Stimulated activated memory B cell treated with anti-CD40 and anti-IgM and Interleukin-4, amounts not matched to agents 10 μg/mL and 1 μg/mL and 100 μg/mL, for 72 hours (primary cell): Measurements from ENCODE around the gene ERCC6L.
"Not testable (repeated sequence)": the region's sequence is repeated elsewhere in the genome, so short reads cannot be mapped to it uniquely, and the experiment has no call there.

Experiments used
- ATAC-seq: fragments of 150-1000 bp; cut with Tn5 transposase; 2 replicates; pipeline ENCODE4 v1.10.0; 2021
- H3K27ac Mint-ChIP-seq: one replicate; pipeline ENCODE4 v1.8.0; 2022; ENCODE audit warnings: mild to moderate bottlenecking, mixed read lengths
- H3K27me3 Mint-ChIP-seq: one replicate; pipeline ENCODE4 v1.8.0; 2022; ENCODE audit warnings: mixed read lengths
- H3K36me3 Mint-ChIP-seq: one replicate; pipeline ENCODE4 v1.8.0; 2022; ENCODE audit warnings: mixed read lengths
- H3K4me1 Mint-ChIP-seq: one replicate; pipeline ENCODE4 v1.8.0; 2022; ENCODE audit warnings: mixed read lengths
- H3K4me3 Mint-ChIP-seq: one replicate; pipeline ENCODE4 v1.8.0; 2022; ENCODE audit warnings: mild to moderate bottlenecking, moderate library complexity, mixed read lengths
- H3K9me3 Mint-ChIP-seq: one replicate; pipeline ENCODE4 v1.8.0; 2022; ENCODE audit warnings: mixed read lengths

ERCC6L gene

DNA sequence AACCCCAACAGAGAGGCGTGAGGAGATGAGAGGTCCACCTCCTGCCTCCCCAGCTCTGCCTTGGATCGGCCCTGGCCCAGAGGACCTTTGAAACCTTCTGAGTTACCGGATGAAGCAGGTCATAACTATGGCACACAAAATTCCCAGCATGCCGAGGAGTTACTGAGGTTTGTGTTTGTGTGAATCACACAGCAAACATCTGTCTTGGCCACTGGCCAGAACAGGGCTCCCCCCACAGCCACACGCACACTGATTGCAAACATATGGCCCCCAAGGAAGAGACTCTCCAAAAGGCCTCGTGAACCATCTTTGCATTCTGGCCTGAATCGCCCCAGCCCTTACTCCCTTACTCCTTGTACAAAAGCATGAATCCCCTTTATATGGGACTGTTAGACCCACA lies 19.3 kb upstream of the ERCC6L start:
- peaks cover under 1% of the 10 kb centered on the region for H3K36me3 Mint-ChIP-seq
- no peaks in the 10 kb centered on the region for H3K9me3 Mint-ChIP-seq
- peaks cover 4% of the 10 kb centered on the region for H3K4me1 Mint-ChIP-seq
- no peak for ATAC-seq
- no peak overlapping the region for H3K27ac Mint-ChIP-seq
- H3K4me3 Mint-ChIP-seq = no peak overlapping the region
- H3K27me3 Mint-ChIP-seq = peaks cover 21% of the 10 kb centered on the region

DNA sequence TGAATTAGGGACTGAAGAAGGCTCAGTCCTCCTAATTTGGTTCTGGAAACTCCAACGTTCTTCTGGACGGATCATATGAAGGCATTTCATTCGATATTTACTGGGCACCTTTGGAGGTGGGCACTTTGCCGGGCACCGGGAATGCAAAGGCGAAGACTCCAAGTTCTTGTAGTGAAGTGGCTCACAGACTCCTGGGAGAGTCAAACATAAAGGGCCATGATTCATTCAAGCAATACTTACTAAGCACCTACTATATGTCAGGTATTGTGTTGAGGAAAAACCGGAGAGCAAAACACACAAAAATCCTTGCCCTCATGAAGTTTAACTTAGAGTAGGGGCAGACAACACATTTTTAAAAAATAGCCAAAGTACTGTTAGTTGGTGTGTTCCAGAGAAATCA lies 17.0 kb upstream of the ERCC6L start:
- H3K4me3 Mint-ChIP-seq = no peak overlapping the region
- ATAC-seq = no peak
- H3K36me3 Mint-ChIP-seq = peaks cover 5% of the 10 kb centered on the region
- H3K27ac Mint-ChIP-seq = no peak overlapping the region
- no peaks in the 10 kb centered on the region for H3K9me3 Mint-ChIP-seq
- peaks cover 27% of the 10 kb centered on the region for H3K27me3 Mint-ChIP-seq
- peaks cover 4% of the 10 kb centered on the region for H3K4me1 Mint-ChIP-seq

DNA sequence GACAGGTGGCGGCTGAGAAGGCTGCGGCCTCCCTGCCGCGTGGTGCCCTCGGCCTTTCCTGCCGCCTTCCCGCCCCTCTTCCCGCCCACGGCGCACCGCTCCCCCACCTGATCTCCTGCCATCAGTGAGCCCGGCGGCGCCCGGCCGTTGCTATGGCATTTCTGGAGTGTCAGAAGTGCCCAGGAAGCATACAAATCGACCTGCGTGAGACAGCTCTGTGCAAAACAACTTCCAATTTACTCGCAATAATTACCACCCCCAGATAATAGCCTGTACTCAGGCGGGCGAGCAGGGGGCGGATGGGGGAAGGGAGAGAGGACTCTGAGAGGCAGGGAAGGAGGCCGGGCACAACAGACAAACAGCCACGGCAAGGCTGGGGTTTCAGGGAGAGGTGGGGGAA lies 16.6 kb upstream of the ERCC6L start:
- peaks cover 27% of the 10 kb centered on the region for H3K27me3 Mint-ChIP-seq
- H3K27ac Mint-ChIP-seq = no peak overlapping the region
- H3K36me3 Mint-ChIP-seq = peaks cover 5% of the 10 kb centered on the region
- no peak for ATAC-seq
- H3K4me1 Mint-ChIP-seq = peaks cover 4% of the 10 kb centered on the region
- no peaks in the 10 kb centered on the region for H3K9me3 Mint-ChIP-seq
- no peak overlapping the region for H3K4me3 Mint-ChIP-seq

DNA sequence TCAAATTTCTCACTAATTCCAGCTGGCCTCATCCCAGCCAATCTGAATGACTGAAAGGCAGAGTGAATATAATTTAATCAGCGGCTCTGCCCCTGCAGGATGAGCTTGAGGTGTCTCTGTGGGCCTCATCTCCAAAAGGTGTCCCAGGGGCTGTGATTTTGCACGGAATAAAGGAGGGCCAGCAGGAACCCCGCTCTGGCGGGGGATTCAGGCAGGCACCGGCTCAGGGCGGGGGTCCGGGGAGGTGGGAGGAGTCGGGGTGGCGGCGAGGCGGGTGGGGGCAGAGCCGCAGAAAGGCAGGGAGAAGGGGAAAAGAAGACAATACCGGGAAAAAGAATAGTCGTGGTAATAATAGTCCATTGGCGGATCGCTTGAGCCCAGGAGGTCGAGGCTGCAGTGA lies 16.0 kb upstream of the ERCC6L start:
- peaks cover 27% of the 10 kb centered on the region for H3K27me3 Mint-ChIP-seq
- peaks cover 5% of the 10 kb centered on the region for H3K36me3 Mint-ChIP-seq
- no peak overlapping the region for H3K27ac Mint-ChIP-seq
- peaks cover 4% of the 10 kb centered on the region for H3K4me1 Mint-ChIP-seq
- no peak for ATAC-seq
- no peaks in the 10 kb centered on the region for H3K9me3 Mint-ChIP-seq
- H3K4me3 Mint-ChIP-seq = no peak overlapping the region

DNA sequence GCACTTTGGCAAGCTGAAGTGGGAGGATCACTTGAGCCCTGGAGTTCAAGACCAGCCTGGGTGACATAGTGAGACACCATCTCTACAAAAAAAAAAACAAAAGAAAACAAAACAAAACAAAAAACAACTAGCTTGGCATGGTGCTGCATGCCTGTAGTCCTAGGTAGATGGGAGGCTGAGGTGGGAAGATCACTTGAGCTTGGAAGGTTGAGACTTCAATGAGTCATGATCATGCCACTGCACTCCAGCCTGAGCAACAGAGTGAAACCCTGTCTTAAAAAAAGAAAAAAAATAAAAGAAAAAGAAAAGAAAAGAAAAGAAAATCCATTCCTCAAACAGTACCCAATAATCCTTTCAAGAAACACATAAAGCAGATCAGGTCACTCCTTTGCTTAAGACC lies 14.9 kb upstream of the ERCC6L start:
- Mint-ChIP-seq H3K4me1 (peaks cover 4% of the 10 kb centered on the region), H3K9me3 (no peaks in the 10 kb centered on the region), H3K27me3 (peaks cover 27% of the 10 kb centered on the region), H3K36me3 (peaks cover 5% of the 10 kb centered on the region), H3K4me3 (no peak overlapping the region), H3K27ac (no peak overlapping the region)
- ATAC-seq = no peak

DNA sequence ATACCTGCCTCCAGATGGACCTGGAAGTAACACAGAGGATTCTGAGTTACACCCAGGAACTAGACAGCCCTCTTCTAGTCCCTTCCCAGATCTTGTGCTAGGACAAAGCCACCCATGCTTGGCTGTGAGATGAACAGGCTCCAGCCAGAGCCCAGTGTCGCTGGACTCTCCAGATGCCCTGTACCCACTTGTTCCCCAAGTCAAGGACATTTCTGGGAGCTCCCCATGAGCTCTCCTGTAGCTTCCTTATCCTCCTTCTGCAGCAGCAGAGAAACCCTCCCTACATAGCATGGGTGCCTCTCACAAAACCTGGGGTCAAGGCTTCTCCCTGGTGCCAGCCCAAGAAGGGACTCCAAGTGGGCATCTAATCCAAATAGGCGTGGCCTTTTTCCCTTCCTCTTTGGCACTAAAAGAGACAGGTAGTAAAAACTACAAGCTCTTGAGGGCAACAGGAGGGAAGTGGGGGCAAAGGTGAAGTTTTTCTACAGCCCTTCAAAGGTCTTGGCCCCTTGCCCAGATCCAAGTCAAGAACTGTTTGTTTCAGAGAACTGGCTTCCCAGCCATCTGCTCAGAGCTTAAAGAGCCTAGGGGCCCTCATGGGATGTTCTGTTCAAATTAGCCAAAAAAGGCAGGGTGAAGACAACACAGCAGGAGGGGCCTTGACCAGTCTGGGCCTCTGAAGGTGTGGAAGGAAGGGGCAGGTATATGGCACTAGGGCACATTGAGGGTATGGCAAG lies 8.5 kb upstream of the ERCC6L start:
- H3K27ac Mint-ChIP-seq = no peak overlapping the region
- H3K4me3 Mint-ChIP-seq = no peak overlapping the region
- H3K9me3 Mint-ChIP-seq = no peaks in the 10 kb centered on the region
- H3K36me3 Mint-ChIP-seq = no peaks in the 10 kb centered on the region
- H3K4me1 Mint-ChIP-seq = no peaks in the 10 kb centered on the region
- no peaks in the 10 kb centered on the region for H3K27me3 Mint-ChIP-seq
- no peak for ATAC-seq

DNA sequence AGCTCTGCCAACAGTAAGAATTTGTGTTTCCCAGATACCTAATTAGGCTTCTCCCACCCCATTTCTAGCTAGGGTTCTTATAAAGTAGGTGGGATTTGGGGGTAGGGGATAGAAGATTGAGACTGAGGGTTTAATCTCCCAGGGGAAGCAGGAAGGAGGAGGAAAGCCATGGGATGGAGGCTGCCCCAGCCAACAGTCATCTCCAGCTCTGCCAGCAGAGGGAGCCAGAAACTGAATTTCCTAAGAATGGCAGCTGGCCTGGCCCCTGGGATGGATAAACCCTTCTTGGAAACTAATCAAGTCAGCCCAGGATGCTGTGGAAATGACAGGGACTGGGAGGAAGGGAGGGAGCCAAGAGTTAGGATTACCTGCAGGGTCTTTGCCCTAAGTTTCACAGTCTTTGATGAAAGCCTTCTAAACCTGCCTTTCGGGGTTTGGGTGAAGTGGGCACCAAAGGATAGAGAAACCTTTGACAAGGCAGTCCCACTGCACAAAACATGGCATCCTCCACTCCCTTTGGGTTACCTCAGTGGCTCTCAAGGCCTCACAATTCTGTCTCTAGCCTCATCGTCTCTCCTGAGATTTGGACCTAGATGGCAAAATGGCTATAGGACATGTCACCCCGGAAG lies 6.7 kb upstream of the ERCC6L start:
- ATAC-seq = no peak
- Mint-ChIP-seq H3K36me3 (no peaks in the 10 kb centered on the region), H3K27ac (no peak overlapping the region), H3K4me3 (no peak overlapping the region), H3K9me3 (no peaks in the 10 kb centered on the region), H3K4me1 (no peaks in the 10 kb centered on the region), H3K27me3 (no peaks in the 10 kb centered on the region)

DNA sequence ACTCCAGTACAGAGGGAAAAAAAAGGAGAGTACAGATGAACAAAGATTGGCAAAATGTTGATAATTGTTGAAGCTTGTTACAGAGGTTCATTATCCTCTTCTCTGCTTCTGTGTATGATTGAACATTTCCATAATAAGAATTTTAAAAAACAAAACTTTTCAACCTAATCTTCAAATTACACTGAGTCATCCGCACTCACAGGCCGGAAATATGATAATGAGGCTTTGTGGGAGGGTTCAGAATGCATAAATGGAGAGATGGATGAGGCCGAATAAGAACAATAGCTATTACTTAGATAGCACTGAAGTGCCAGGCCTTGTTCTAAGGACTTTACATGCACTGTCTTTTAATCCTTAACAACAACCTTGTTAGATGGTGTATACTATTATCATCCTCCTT lies 4.6 kb upstream of the ERCC6L start:
- H3K27me3 Mint-ChIP-seq = no peaks in the 10 kb centered on the region
- no peak for ATAC-seq
- H3K27ac Mint-ChIP-seq = no peak overlapping the region
- H3K9me3 Mint-ChIP-seq = no peaks in the 10 kb centered on the region
- no peaks in the 10 kb centered on the region for H3K4me1 Mint-ChIP-seq
- H3K36me3 Mint-ChIP-seq = no peaks in the 10 kb centered on the region
- no peak overlapping the region for H3K4me3 Mint-ChIP-seq

DNA sequence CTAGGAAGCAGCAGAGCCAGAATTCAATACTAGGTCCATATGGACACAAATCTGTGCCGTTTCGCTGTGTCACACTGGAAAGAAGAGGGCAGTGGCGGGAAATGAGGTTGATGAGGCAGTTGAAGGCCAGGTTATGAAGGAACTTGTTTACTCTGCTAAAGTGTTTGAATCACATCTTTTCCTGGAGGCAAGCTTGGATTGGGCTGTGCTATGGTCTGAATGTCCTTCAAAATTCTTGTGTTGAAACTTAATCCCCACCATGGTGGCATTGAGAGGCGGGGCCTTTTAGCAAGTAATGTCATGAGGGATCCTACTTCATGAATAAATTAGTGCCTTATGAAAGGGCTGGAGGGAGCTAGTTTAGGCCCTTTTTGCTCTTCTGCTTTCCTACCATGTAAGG lies 2.1 kb upstream of the ERCC6L start:
- H3K27me3 Mint-ChIP-seq = no peaks in the 10 kb centered on the region
- H3K9me3 Mint-ChIP-seq = no peaks in the 10 kb centered on the region

DNA sequence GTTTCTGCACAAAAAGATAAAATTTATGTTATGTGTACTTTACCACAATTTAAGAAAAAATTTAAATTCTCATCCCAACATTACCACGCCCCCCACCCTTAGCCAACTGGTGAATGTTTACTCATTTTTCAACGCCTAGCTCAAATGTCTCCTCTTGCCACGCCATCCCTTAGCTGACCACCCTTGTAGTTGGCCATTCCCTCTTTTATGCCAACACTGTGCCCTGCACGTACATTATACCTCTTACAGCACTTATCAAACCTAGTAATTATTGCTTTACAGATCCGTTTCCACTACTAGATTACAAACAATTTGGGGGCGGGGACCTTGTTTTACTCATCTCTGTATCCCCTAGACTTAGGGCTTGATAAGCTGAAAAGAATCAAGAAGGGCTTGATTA lies 644 bp downstream of the ERCC6L start:
- Mint-ChIP-seq H3K4me3 (peak overlapping the region; percentile 73), H3K27me3 (no peaks in the 10 kb centered on the region), H3K4me1 (no peaks in the 10 kb centered on the region), H3K9me3 (peaks cover 2% of the 10 kb centered on the region), H3K36me3 (peaks cover 6% of the 10 kb centered on the region), H3K27ac (no peak overlapping the region)
- ATAC-seq = no peak

More for the DNA sequence above, 2.1 kb upstream of the ERCC6L start:
- Mint-ChIP-seq H3K36me3 (peaks cover 2% of the 10 kb centered on the region), H3K27ac (no peak overlapping the region), H3K4me3 (no peak overlapping the region), H3K4me1 (no peaks in the 10 kb centered on the region)
- ATAC-seq = no peak

DNA sequence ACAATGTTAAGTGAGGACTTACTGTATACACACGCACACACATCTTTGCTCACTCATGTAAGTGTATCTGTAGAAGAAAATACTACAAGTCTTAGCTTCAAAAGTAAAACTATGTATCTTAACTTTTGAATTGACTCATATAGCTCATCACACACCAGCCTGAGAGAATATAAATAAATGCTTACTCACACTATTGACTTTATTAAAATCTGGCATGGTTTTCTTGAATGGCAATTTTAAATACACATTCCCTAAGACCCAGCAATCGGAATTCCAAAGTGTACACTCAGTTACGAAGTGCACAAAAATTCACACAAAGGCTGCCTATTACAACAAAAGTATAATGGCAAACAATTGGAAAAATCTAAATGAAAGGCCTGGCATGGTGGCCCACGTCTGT lies 2.0 kb downstream of the ERCC6L start:
- Mint-ChIP-seq H3K9me3 (peaks cover 2% of the 10 kb centered on the region), H3K27me3 (no peaks in the 10 kb centered on the region), H3K4me1 (no peaks in the 10 kb centered on the region), H3K36me3 (peaks cover 6% of the 10 kb centered on the region), H3K27ac (no peak overlapping the region), H3K4me3 (no peak overlapping the region)
- ATAC-seq = no peak

DNA sequence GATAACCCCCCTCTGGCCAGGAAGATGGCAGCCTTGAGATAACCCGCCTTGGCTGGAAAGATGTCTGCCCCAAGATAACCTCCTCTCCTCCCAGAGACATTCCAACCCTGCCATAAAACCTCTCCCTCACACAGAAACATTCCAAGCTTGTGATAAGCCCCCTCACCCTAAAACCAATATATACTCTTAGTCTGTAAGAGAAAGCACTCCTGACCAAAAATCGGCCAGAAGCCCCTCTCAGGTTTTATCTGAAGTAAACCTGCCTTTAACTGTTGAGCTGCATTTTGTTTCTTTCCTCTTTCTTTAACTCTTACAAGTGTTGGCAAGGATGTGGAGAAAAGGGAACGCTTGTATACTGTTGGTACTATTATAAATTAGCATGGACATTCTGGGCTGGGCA lies 8.5 kb downstream of the ERCC6L start:
- no peak overlapping the region for H3K4me3 Mint-ChIP-seq
- H3K36me3 Mint-ChIP-seq = peaks cover 16% of the 10 kb centered on the region
- no peaks in the 10 kb centered on the region for H3K4me1 Mint-ChIP-seq
- no peaks in the 10 kb centered on the region for H3K27me3 Mint-ChIP-seq
- no peak for ATAC-seq
- H3K27ac Mint-ChIP-seq = no peak overlapping the region
- H3K9me3 Mint-ChIP-seq = peaks cover 3% of the 10 kb centered on the region

DNA sequence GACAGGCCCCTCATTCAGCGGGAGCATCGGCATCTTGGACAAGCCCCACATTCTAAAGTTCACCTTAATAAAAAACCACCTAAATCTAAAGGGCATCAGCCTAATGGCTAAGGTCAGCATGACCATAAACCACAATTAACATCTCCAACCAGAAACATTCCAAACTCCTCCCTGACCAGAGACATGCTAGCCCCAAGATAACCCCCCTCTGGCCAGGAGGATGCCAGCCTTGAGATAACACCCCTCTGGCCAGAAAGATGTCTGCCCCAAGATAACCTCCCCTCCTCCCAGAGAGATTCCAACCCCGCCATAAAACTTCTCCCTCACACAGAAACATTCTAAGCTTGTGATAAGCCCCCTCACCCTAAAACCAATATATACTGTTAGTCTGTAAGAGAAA lies 18.5 kb downstream of the ERCC6L start:
- H3K4me3 Mint-ChIP-seq, H3K27me3 Mint-ChIP-seq, ATAC-seq, H3K4me1 Mint-ChIP-seq, H3K9me3 Mint-ChIP-seq, H3K27ac Mint-ChIP-seq: not testable (repeated sequence)
- H3K36me3 Mint-ChIP-seq = peaks cover 24% of the 10 kb centered on the region

DNA sequence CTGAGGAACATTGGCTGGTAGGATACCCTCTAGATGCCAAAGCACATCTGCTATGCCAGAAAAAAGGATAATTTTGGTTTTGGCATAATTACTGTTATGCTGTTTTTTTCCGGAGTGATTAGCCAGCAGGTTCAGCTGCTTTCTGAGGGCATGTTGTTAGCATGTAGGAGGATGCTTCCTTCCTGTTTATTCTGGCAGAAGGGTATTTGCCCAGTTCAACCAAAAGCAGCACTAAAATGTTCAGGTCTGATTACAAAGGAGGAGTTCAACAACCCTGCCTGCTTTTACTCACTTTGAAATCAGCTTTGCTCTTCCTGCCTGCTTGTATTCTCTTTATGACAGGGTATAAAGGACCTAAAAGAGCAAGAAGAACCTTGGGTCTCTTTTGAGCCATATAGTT lies 21.9 kb downstream of the ERCC6L start:
- H3K36me3 Mint-ChIP-seq = peaks cover 21% of the 10 kb centered on the region
- no peaks in the 10 kb centered on the region for H3K9me3 Mint-ChIP-seq
- no peak for ATAC-seq
- no peaks in the 10 kb centered on the region for H3K27me3 Mint-ChIP-seq
- H3K27ac Mint-ChIP-seq = no peak overlapping the region
- no peak overlapping the region for H3K4me3 Mint-ChIP-seq
- H3K4me1 Mint-ChIP-seq = no peaks in the 10 kb centered on the region

DNA sequence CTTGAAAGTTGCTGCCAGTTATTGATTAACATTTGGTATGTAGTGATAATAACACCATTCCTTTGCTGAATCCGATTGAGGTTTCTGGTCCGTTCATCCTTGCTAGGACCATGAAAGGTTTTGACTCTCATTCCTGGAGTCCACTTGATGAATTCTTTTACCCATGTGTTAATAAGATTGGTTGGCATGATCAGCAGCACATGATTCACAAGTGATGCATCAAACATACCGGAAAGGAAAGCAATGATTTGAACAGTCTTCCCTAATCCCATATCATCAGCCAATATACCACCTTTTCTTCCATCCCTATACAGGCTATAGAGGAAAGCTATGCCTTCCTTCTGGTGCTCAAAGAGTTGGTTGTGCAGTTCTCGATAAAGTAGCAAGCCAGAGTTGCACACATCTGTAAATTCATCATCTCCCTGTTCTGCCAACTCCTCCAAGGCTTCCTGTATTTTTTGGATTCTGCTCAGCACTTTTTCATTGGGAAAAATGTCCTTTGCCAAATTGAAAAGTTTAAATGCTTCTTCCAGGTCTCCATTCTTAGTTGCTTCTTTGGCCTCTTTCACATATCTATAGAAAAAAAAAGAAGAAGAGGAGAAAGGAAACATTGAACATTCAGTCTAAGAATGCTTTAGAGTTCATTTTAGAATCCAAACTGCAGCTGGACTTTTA lies 30.6 kb downstream of the ERCC6L start:
- Mint-ChIP-seq H3K36me3 (peaks cover 25% of the 10 kb centered on the region), H3K4me3 (no peak overlapping the region), H3K27me3 (no peaks in the 10 kb centered on the region), H3K4me1 (no peaks in the 10 kb centered on the region), H3K27ac (no peak overlapping the region), H3K9me3 (no peaks in the 10 kb centered on the region)
- ATAC-seq = no peak

DNA sequence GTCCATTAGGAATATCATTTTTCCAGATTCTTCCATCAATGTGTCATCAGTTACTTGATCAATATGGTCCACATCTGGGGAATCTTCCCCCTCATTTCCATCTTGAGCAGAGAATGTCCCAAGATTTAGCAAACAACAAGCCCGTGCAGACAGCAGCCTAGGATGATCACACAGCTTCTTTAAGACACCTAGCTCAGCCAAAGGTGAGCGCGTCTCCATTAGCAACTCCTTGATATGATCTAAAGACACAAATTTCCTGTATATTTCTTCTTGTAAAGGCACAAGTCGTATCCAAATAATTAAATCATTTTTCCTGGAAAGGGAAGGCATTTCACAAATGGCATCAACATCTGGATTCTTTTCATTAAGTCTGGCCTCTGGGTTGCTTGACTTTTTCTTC lies 31.5 kb downstream of the ERCC6L start:
- no peaks in the 10 kb centered on the region for H3K27me3 Mint-ChIP-seq
- peaks cover 25% of the 10 kb centered on the region for H3K36me3 Mint-ChIP-seq
- H3K4me3 Mint-ChIP-seq = no peak overlapping the region
- H3K27ac Mint-ChIP-seq = no peak overlapping the region
- no peak for ATAC-seq
- H3K4me1 Mint-ChIP-seq = no peaks in the 10 kb centered on the region
- H3K9me3 Mint-ChIP-seq = no peaks in the 10 kb centered on the region
